ENCODE results near the gene MED14. TPM values are rescaled to one million over a fixed set of nuclear protein-coding genes. Genes with fewer than 3 reads are reported as not detected.

MED14 gene
- total RNA-seq, 1 experiment from 2014 or later = 136 TPM

- Histone ChIP-seq H4K8ac (replicated peaks; ENCODE audit: insufficient read length, low read depth, low read length) (no peak overlapping the region), H3K4ac (ENCODE audit: low read depth, low read length) (no peak overlapping the region), H4K20me1 (ENCODE audit: control insufficient read depth, insufficient read depth, insufficient read length) (no peaks in the 10 kb centered on the region), H3K4me2 (ENCODE audit: insufficient read depth, insufficient read length, low read length) (no peak overlapping the region), H3K79me2 (ENCODE audit: insufficient read depth, low read length) (peaks cover 7% of the 10 kb centered on the region; the same call in 1 of the 2 replicates), H4K91ac (ENCODE audit: insufficient read length, low read depth, low read length) (no peak overlapping the region), H3K9me3 (ENCODE audit: control insufficient read depth, low read depth, low read length) (no peaks in the 10 kb centered on the region), H3K9ac (ENCODE audit: extremely low read depth, insufficient read length, low read length) (no peak overlapping the region), H2AK5ac (ENCODE audit: insufficient read length, low read length) (no peak overlapping the region), H2BK120ac (ENCODE audit: low read depth, low read length, poor library complexity, severe bottlenecking) (no peak overlapping the region), H2AFZ (ENCODE audit: low read length) (no peak overlapping the region), H3K23me2 (ENCODE audit: insufficient read length, low read depth, low read length, poor library complexity, severe bottlenecking) (no peaks in the 10 kb centered on the region), H3K18ac (ENCODE audit: insufficient read length, low read depth, low read length) (no peak overlapping the region), H3K27me3 (ENCODE audit: insufficient read depth, low read length) (no peaks in the 10 kb centered on the region), H3K56ac (ENCODE audit: insufficient read length, low read depth, low read length) (no peak overlapping the region), H3K4me1 (ENCODE audit: insufficient read depth, low read length) (no peaks in the 10 kb centered on the region), H3K27ac (ENCODE audit: insufficient read length, low read depth, low read length) (no peak overlapping the region), H3K79me1 (ENCODE audit: insufficient read depth, low read depth, low read length, poor library complexity, severe bottlenecking) (no peaks in the 10 kb centered on the region), H2BK5ac (ENCODE audit: insufficient read length, low read length) (no peak overlapping the region), H2BK12ac (ENCODE audit: insufficient read length, low read depth, low read length) (no peak overlapping the region), H2BK15ac (ENCODE audit: low read depth, low read length) (no peak overlapping the region), H3K23ac (ENCODE audit: insufficient read length, low read depth, low read length) (no peak overlapping the region), H2BK20ac (ENCODE audit: low read depth, low read length, poor library complexity, severe bottlenecking) (no peak overlapping the region), H4K5ac (ENCODE audit: insufficient read length, low read depth, low read length) (no peak overlapping the region), H3T11ph (ENCODE audit: low read length) (no peak overlapping the region), H3K14ac (ENCODE audit: insufficient read depth, low read length) (no peak overlapping the region)
- Mint-ChIP-seq H3K4me1 (peaks cover 10 to 24% of the 10 kb centered on the region in 2 experiments), H3K27me3 (ENCODE audit: low read depth) (no peaks in the 10 kb centered on the region), H3K36me3 (ENCODE audit: insufficient read depth in 1 of 3, low read depth in 3 of 3) (peaks cover 10 to 41% (median 28%) of the 10 kb centered on the region in 3 experiments), H3K4me3 (no peak overlapping the region; a peak in 1 of 5 replicates), H3K27ac (no peak overlapping the region), H3K9me3 (peaks cover 54 to 60% of the 10 kb centered on the region in 2 experiments)
- DNase-seq = no peak
- WGBS (ENCODE audit: extremely low coverage, insufficient read length, low lambda C conversion rate) = no CpG with 5 or more reads among the region's 5 CpGs
- no peak for TF ChIP-seq CTCF (conservative IDR thresholded peaks at IDR 0.05)
Observed at GRCh38 chrX:40644176-40644575, 91.2 kb downstream of the MED14 start.

Measured in H9 (cell line).